OCI-LY3 (cell line): ENCODE data around the gene RNF187.

Source experiments
- H2AFZ ChIP-seq: fragments of 200-600, 300-600 bp; shearing (Covaris generic); 2 replicates; pipeline ENCODE4 v1.6.0; 2014; ENCODE audit warnings: antibody characterized with exemption, low read depth, low read length
- H3K27ac ChIP-seq: fragments of 200-600, 300-600 bp; sonication (generic); 2 replicates; pipeline ENCODE4 v1.5.1; 2014; ENCODE audit warnings: mild to moderate bottlenecking, low read length, moderate library complexity, mixed read lengths
- H3K27me3 ChIP-seq: fragments of 200-600, 300-600 bp; sonication (generic); 2 replicates; pipeline ENCODE4 v1.6.1; 2014; ENCODE audit warnings: low read depth, low read length, mixed read lengths
- H3K36me3 ChIP-seq: fragments of 200-600, 300-600 bp; sonication (generic); replicated peaks from 2 replicates; pipeline ENCODE3; 2014; ENCODE audit warnings: low read depth, low read length, mixed read lengths
- H3K4me1 ChIP-seq: fragments of 300-600, 200-600 bp; sonication (generic); 2 replicates; pipeline ENCODE4 v1.6.1; 2014; ENCODE audit warnings: low read length, mixed read lengths
- H3K4me2 ChIP-seq: fragments of 200-600, 300-600 bp; sonication (generic); 2 replicates; pipeline ENCODE4 v1.6.1; 2014; ENCODE audit warnings: low read length, mixed read lengths
- H3K4me3 ChIP-seq: fragments of 300-600, 200-600 bp; sonication (generic); 2 replicates; pipeline ENCODE4 v1.5.1; 2014; ENCODE audit warnings: antibody characterized with exemption, mild to moderate bottlenecking, low read length, moderate library complexity
- H3K79me2 ChIP-seq: fragments of 300-600, 200-600 bp; shearing (Covaris generic); 2 replicates; pipeline ENCODE4 v1.6.1; 2014; ENCODE audit warnings: mild to moderate bottlenecking, low read length, mixed read lengths
- H3K9ac ChIP-seq: fragments of 300-600, 200-600 bp; shearing (Covaris generic); 2 replicates; pipeline ENCODE4 v1.6.0; 2014; ENCODE audit warnings: mild to moderate bottlenecking, low read length, moderate library complexity
- H3K9me3 ChIP-seq: fragments of 200-600, 300-600 bp; shearing (Covaris generic); 2 replicates; pipeline ENCODE4 v1.6.1; 2014; ENCODE audit warnings: low read length, mixed read lengths; ENCODE audit not compliant: insufficient read depth
- H4K20me1 ChIP-seq: fragments of 200-600, 300-600 bp; sonication (generic); 2 replicates; pipeline ENCODE4 v1.6.1; 2016; ENCODE audit warnings: low read length, mixed read lengths; ENCODE audit not compliant: insufficient read depth
- CTCF ChIP-seq: fragments of 200-600, 300-600 bp; sonication (generic); IDR thresholded peaks from 2 replicates; pipeline ENCODE4 v1.5.1; 2014; ENCODE audit warnings: antibody characterized with exemption, low read length, low read depth
- EZH2phosphoT487 ChIP-seq: fragments of 200-600 bp; shearing (Covaris generic); IDR thresholded peaks from 2 replicates; pipeline ENCODE4 v1.6.1; 2018; ENCODE audit warnings: antibody characterized with exemption, mixed run types, low read depth

The RNF187 gene

GRCh38 chr1:228508840-228509415, 21.7 kb downstream of the RNF187 start:
- Histone ChIP-seq H3K27ac (no peak overlapping the region), H3K4me2 (no peak overlapping the region), H2AFZ (no peak overlapping the region), H3K4me1 (no peaks in the 10 kb centered on the region), H3K36me3 (no peaks in the 10 kb centered on the region), H3K9ac (no peak overlapping the region), H3K79me2 (no peaks in the 10 kb centered on the region), H3K4me3 (no peak overlapping the region), H3K9me3 (no peaks in the 10 kb centered on the region), H4K20me1 (no peaks in the 10 kb centered on the region), H3K27me3 (0 out of 2 replicates have a peak, but pooled peaks cover 14% of the 10 kb centered on the region)
- no peak for TF ChIP-seq EZH2phosphoT487
- TF ChIP-seq CTCF, result no peak

- Histone ChIP-seq H3K4me2 (no peak overlapping the region), H3K27me3 (0 out of 2 replicates have a peak, but pooled peaks cover 16% of the 10 kb centered on the region), H3K79me2 (no peaks in the 10 kb centered on the region), H3K36me3 (no peaks in the 10 kb centered on the region), H2AFZ (no peak overlapping the region), H3K4me3 (no peak overlapping the region), H4K20me1 (no peaks in the 10 kb centered on the region), H3K9ac (no peak overlapping the region), H3K4me1 (no peaks in the 10 kb centered on the region), H3K27ac (no peak overlapping the region), H3K9me3 (no peaks in the 10 kb centered on the region)
- TF ChIP-seq CTCF (no peak), EZH2phosphoT487 (no peak)
Observed at GRCh38 chr1:228510101-228510802, 23.1 kb downstream of the RNF187 start.

- Histone ChIP-seq H3K79me2 (no peaks in the 10 kb centered on the region), H4K20me1 (no peaks in the 10 kb centered on the region), H2AFZ (no peak overlapping the region), H3K4me2 (no peak overlapping the region), H3K4me1 (no peaks in the 10 kb centered on the region), H3K27me3 (0 out of 2 replicates have a peak, but pooled peaks cover 17% of the 10 kb centered on the region), H3K9ac (no peak overlapping the region), H3K36me3 (no peaks in the 10 kb centered on the region), H3K4me3 (no peak overlapping the region), H3K9me3 (no peaks in the 10 kb centered on the region), H3K27ac (no peak overlapping the region)
- TF ChIP-seq EZH2phosphoT487 (no peak), CTCF (no peak)
Observed at GRCh38 chr1:228510803-228511413, 23.7 kb downstream of the RNF187 start.
